Measurements from ENCODE around the gene NPR1. TPM values are rescaled to one million over a fixed set of nuclear protein-coding genes. Genes with fewer than 3 reads are reported as not detected.
"Not testable (repeated sequence)": the region's sequence is repeated elsewhere in the genome, so short reads cannot be mapped to it uniquely, and the experiment has no call there.

The NPR1 gene
- total RNA-seq, 1 donor: 1.5 TPM

DNA sequence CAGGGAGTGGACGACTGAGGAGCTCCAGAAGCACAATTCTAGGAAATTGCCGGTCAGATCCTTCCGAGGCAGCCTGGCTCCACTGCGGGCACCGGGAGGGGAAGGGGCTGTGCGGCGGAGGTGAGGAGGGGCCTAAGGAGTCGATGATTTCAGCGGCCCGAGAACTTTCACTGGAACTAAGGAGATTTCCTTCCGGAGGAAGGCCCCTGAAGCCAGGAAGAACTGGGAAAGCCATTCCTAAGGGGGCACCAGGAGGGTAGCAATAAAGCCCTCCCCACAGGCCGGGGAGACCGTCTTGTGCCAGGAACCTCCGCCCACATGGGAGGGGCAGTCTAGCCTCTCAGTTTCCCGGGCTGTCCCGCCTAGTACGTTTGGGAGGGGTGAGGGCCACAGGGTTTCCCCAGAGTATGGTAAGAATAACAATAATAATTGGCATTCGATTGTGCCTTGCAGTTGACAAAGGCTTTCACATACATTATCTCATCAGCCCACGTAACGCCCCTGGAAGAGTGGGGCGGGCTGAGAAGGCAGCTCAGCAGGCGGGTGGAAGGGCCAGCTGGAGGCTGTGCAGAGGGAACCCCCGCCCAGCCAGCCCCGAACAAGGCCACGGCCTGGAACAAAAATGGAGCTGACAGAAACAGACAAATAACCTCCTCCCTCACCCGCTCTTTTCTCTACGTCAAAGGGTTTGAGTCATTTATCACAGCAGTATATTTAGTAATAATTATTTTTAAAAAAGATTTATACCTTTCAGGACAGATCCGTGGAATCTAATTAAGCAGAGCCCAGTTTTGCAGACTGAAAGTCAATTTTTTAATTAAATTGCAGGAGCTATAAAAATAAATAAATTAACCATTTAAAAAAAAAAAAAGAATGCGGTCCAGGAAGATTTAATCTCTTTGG is 19.8 kb downstream of the NPR1 start:
- H3K4me3 ChIP-seq (ENCODE audit: low read depth, low read length): no peak overlapping the region
- DNase-seq (ENCODE audit: low read depth): peak; percentile 86
- TF ChIP-seq, protein P1, sequence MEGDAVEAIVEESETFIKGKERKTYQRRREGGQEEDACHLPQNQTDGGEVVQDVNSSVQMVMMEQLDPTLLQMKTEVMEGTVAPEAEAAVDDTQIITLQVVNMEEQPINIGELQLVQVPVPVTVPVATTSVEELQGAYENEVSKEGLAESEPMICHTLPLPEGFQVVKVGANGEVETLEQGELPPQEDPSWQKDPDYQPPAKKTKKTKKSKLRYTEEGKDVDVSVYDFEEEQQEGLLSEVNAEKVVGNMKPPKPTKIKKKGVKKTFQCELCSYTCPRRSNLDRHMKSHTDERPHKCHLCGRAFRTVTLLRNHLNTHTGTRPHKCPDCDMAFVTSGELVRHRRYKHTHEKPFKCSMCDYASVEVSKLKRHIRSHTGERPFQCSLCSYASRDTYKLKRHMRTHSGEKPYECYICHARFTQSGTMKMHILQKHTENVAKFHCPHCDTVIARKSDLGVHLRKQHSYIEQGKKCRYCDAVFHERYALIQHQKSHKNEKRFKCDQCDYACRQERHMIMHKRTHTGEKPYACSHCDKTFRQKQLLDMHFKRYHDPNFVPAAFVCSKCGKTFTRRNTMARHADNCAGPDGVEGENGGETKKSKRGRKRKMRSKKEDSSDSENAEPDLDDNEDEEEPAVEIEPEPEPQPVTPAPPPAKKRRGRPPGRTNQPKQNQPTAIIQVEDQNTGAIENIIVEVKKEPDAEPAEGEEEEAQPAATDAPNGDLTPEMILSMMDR (IDR thresholded peaks at IDR 0.05; ENCODE audit: insufficient read depth, low read length): no peak

DNA sequence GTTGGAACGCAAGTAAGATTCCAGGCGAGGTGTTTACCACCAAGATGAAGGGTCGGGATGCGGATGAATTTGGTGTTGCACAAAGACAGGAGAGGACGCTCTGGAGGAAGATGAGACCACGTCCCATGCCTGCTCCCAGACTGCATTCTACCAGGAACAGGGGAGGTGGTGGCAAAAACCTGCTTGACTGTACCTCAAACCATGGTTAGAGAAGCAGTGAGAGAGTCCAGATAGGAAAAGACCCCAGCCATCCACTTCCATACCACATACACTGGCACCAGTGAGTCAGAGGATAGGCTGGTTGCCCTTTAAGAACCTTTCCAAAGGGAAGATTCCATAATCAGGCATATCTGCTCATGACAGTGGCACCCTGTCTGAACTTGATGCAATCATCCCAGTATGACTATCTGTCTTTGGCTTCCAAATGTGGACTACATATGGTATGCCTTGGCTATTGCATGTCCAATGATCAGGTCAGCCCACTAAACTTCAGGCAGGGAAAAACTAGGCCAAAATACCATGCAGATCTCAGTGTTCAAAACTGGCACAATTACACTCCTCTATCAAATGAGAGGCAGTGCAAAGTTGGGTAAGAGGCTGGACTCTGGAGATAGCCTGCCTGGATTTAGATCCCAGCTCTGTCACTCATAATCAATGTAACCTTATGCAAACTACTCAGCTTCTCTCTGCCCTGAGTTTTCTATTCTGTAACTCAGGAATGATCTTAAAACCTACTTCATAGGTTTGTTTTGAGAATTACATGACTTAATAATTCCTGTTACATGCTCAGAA is 20.6 kb downstream of the NPR1 start:
- no peak overlapping the region for H3K4me3 ChIP-seq (ENCODE audit: low read depth, low read length)
- peak; percentile 68 for DNase-seq (ENCODE audit: low read depth)
- TF ChIP-seq, protein P1 (IDR thresholded peaks at IDR 0.05; ENCODE audit: insufficient read depth, low read length): no peak

GRCh38 chr1:153699768-153700167 is 21.3 kb downstream of the NPR1 start:
- no peak overlapping the region for H3K4me3 ChIP-seq (ENCODE audit: low read depth, low read length)
- no peak for DNase-seq (ENCODE audit: low read depth)
- TF ChIP-seq, protein P1 (IDR thresholded peaks at IDR 0.05; ENCODE audit: insufficient read depth, low read length): no peak

- DNase-seq (ENCODE audit: low read depth): no peak
- no peak overlapping the region for H3K4me3 ChIP-seq (ENCODE audit: low read depth, low read length)
- TF ChIP-seq, protein P1 (IDR thresholded peaks at IDR 0.05; ENCODE audit: insufficient read depth, low read length): no peak
These were observed 27.0 kb downstream of the NPR1 start for GRCh38 chr1:153705484-153705883.

DNA sequence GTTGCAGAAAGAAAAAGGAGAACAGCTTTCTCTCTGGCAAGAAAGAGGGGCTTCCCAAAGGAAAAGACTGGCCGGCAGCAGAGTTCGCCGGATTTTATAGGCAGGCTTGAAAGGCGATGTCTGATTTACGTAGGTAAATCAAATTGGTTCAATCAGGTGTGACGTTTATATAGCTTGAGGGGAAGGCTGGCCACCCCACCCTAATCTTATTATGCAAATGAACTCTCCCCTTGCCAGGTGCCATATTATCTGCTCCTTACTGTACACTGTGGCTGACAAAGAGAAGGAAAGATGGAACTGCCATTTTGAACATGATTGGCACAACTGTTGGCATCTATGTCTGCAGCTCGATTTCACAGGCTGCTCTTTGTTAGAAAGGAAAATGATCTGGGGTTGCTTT is 32.5 kb downstream of the NPR1 start:
- TF ChIP-seq, protein P1 (IDR thresholded peaks at IDR 0.05; ENCODE audit: insufficient read depth, low read length): no peak
- no peak overlapping the region for H3K4me3 ChIP-seq (ENCODE audit: low read depth, low read length)
- DNase-seq (ENCODE audit: low read depth): no peak

GRCh38 chr1:153716211-153716610 is 37.7 kb downstream of the NPR1 start:
- H3K4me3 ChIP-seq (ENCODE audit: low read depth, low read length); DNase-seq (ENCODE audit: low read depth): not testable (repeated sequence)

GRCh38 chr1:153717330-153717729 is 38.8 kb downstream of the NPR1 start:
- DNase-seq (ENCODE audit: low read depth): no peak
- TF ChIP-seq, protein P1 (IDR thresholded peaks at IDR 0.05; ENCODE audit: insufficient read depth, low read length): no peak
- no peak overlapping the region for H3K4me3 ChIP-seq (ENCODE audit: low read depth, low read length)
